Neuronal stem cell (in vitro differentiated cells): ENCODE measurements around the gene GRAMD2B.

Source experiments
- DNase-seq: peaks from one replicate; pipeline ENCODE4 v3.0.0-alpha.2; 2013; ENCODE audit warnings: low spot score
- H2AFZ ChIP-seq: one replicate; pipeline ENCODE4 v1.6.1; 2013; ENCODE audit warnings: mild to moderate bottlenecking, low read length, inconsistent platforms
- H2AK5ac ChIP-seq: 2 replicates; pipeline ENCODE4 v1.6.1; 2013; ENCODE audit warnings: low read depth, mild to moderate bottlenecking, inconsistent platforms, low read length, moderate library complexity, mixed read lengths
- H2BK120ac ChIP-seq: 2 replicates; pipeline ENCODE4 v1.6.1; 2013; ENCODE audit warnings: low read depth, mild to moderate bottlenecking, inconsistent platforms, low read length, moderate library complexity, mixed read lengths
- H2BK12ac ChIP-seq: one replicate; pipeline ENCODE4 v1.6.1; 2013; ENCODE audit warnings: low read length, inconsistent platforms
- H2BK15ac ChIP-seq: 2 replicates; pipeline ENCODE4 v1.6.1; 2013; ENCODE audit warnings: mild to moderate bottlenecking, low read length, inconsistent platforms, mixed read lengths
- H2BK5ac ChIP-seq: one replicate; pipeline ENCODE4 v1.6.1; 2013; ENCODE audit warnings: inconsistent platforms, mild to moderate bottlenecking, low read length, moderate library complexity
- H3K14ac ChIP-seq: one replicate; pipeline ENCODE4 v1.6.1; 2013; ENCODE audit warnings: low read length, inconsistent platforms
- H3K18ac ChIP-seq: 2 replicates; pipeline ENCODE4 v1.6.1; 2013; ENCODE audit warnings: low read length, inconsistent platforms
- H3K23ac ChIP-seq: 2 replicates; pipeline ENCODE4 v1.6.1; 2013; ENCODE audit warnings: low read depth, mild to moderate bottlenecking, mixed read lengths, low read length, inconsistent platforms; ENCODE audit not compliant: poor library complexity
- H3K27ac ChIP-seq: replicated peaks from 3 replicates; pipeline ENCODE4 v1.5.1; 2013; ENCODE audit warnings: low read length, inconsistent platforms
- H3K27me3 ChIP-seq, 3 experiments: 2 replicates each; pipeline ENCODE4 v1.6.1; 2013; ENCODE audit warnings: low read length in 3 of 3, mild to moderate bottlenecking in 2 of 3, inconsistent platforms in 1 of 3, low read depth in 1 of 3, mixed read lengths in 1 of 3, moderate library complexity in 1 of 3; ENCODE audit not compliant: control insufficient read depth in 3 of 3, insufficient read depth in 3 of 3
- H3K36me3 ChIP-seq, 2 donors: replicated peaks in 1 of 2; 2 replicates each; pipeline ENCODE4 v1.6.1; 2013; ENCODE audit warnings: low read length in 2 of 2; ENCODE audit not compliant: control insufficient read depth in 2 of 2, insufficient read depth in 2 of 2
- H3K4ac ChIP-seq: 2 replicates; pipeline ENCODE4 v1.6.1; 2013; ENCODE audit warnings: inconsistent platforms, mild to moderate bottlenecking, low read length, moderate library complexity
- H3K4me1 ChIP-seq, 2 donors: 1 replicate in 1 of 2; 2 replicates in 1 of 2; pipeline ENCODE4 v1.6.1; 2013; ENCODE audit warnings: low read length in 2 of 2, low read depth in 1 of 2; ENCODE audit not compliant: control insufficient read depth in 2 of 2, insufficient read depth in 1 of 2
- H3K4me2 ChIP-seq: one replicate; pipeline ENCODE4 v1.6.1; 2013; ENCODE audit warnings: mild to moderate bottlenecking, low read length, inconsistent platforms; ENCODE audit not compliant: insufficient read depth, poor library complexity, severe bottlenecking
- H3K4me3 ChIP-seq, 2 donors: 2 replicates each; pipeline ENCODE4 v1.5.1; 2013; ENCODE audit warnings: low read length in 2 of 2, mild to moderate bottlenecking in 2 of 2, inconsistent platforms in 1 of 2, moderate library complexity in 1 of 2
- H3K79me1 ChIP-seq: one replicate; pipeline ENCODE4 v1.6.1; 2013; ENCODE audit warnings: low read depth, mild to moderate bottlenecking, inconsistent platforms, low read length, moderate library complexity
- H3K9ac ChIP-seq: one replicate; pipeline ENCODE4 v1.6.1; 2013; ENCODE audit warnings: mild to moderate bottlenecking, low read depth, low read length, inconsistent platforms; ENCODE audit not compliant: poor library complexity
- H3K9me3 ChIP-seq, 2 donors: replicated peaks in 1 of 2; 2 replicates each; pipeline versions ENCODE3 to v1.6.1; 2013; ENCODE audit warnings: low read length in 2 of 2, mild to moderate bottlenecking in 2 of 2, inconsistent platforms in 1 of 2, low read depth in 1 of 2, mixed read lengths in 1 of 2, moderate library complexity in 1 of 2; ENCODE audit not compliant: control insufficient read depth in 2 of 2, insufficient read depth in 1 of 2
- H4K8ac ChIP-seq: one replicate; pipeline ENCODE4 v1.6.1; 2013; ENCODE audit warnings: low read depth, mild to moderate bottlenecking, inconsistent platforms, low read length, moderate library complexity
- H4K91ac ChIP-seq: one replicate; pipeline ENCODE4 v1.6.1; 2013; ENCODE audit warnings: low read length, low read depth, mild to moderate bottlenecking, inconsistent platforms; ENCODE audit not compliant: poor library complexity
- WGBS, 2 donors: extraction: QIAGEN DNeasy Blood & Tissue Kit; methylation state at CpG; one replicate each; pipeline ENCODE4 v1.1.7; 2013; ENCODE audit warnings: missing lambda C conversion rate in 2 of 2, mixed read lengths in 1 of 2; ENCODE audit not compliant: insufficient read length in 2 of 2, insufficient replicate concordance in 1 of 2; ENCODE audit errors: extremely low coverage in 2 of 2; 5-methylcytosine and 5-hydroxymethylcytosine counted together

Gene GRAMD2B

GRCh38 chr5:126450907-126451306, 27.7 kb downstream of the GRAMD2B start:
- no peak overlapping the region for H3K4ac ChIP-seq
- no peak overlapping the region for H2BK12ac ChIP-seq
- H3K4me3 ChIP-seq, result no peak overlapping the region

GRCh38 chr5:126452477-126452876, 29.3 kb downstream of the GRAMD2B start:
- no peak for DNase-seq
- no peak overlapping the region for H3K9ac ChIP-seq
- no peak overlapping the region for H3K4ac ChIP-seq
- no peak overlapping the region for H3K18ac ChIP-seq
- no peak overlapping the region for H2BK120ac ChIP-seq
- H2BK5ac ChIP-seq, result no peak overlapping the region
- H4K91ac ChIP-seq, result no peak overlapping the region
- no peak overlapping the region for H3K4me2 ChIP-seq
- H2AK5ac ChIP-seq, result no peak overlapping the region
- H2BK12ac ChIP-seq, result no peak overlapping the region
- H3K14ac ChIP-seq, result no peak overlapping the region
- H2BK15ac ChIP-seq, result no peak overlapping the region
- no peaks in the 10 kb centered on the region for H3K9me3 ChIP-seq
- H3K79me1 ChIP-seq, result no peaks in the 10 kb centered on the region
- no peak overlapping the region for H3K27ac ChIP-seq
- no peaks in the 10 kb centered on the region for H3K27me3 ChIP-seq
- no CpG with 5 or more reads among the region's 1 CpG for WGBS, 2 donors
- H3K4me1 ChIP-seq, result no peaks in the 10 kb centered on the region
- H3K23ac ChIP-seq, result no peak overlapping the region
- H4K8ac ChIP-seq, result no peak overlapping the region
- H2AFZ ChIP-seq, result no peak overlapping the region
- no peak overlapping the region for H3K4me3 ChIP-seq
- H3K36me3 ChIP-seq, result no peaks in the 10 kb centered on the region

More at GRCh38 chr5:126450907-126451306, 27.7 kb downstream of the GRAMD2B start:
- DNase-seq, result no peak
- Histone ChIP-seq H4K91ac (no peak overlapping the region), H4K8ac (no peak overlapping the region), H2BK5ac (no peak overlapping the region), H3K18ac (no peak overlapping the region), H3K27ac (no peak overlapping the region), H3K36me3 (no peaks in the 10 kb centered on the region), H3K14ac (no peak overlapping the region), H3K9me3 (no peaks in the 10 kb centered on the region), H2BK15ac (peak overlapping the region; percentile 43), H3K23ac (no peak overlapping the region), H3K27me3 (no peaks in the 10 kb centered on the region), H2AK5ac (no peak overlapping the region), H2BK120ac (no peak overlapping the region), H3K79me1 (no peaks in the 10 kb centered on the region), H3K4me1 (no peaks in the 10 kb centered on the region), H2AFZ (no peak overlapping the region), H3K4me2 (no peak overlapping the region), H3K9ac (no peak overlapping the region)
- no CpG with 5 or more reads among the region's 5 CpGs for WGBS, 2 donors

GRCh38 chr5:126454081-126454480, 30.9 kb downstream of the GRAMD2B start:
- no peak overlapping the region for H3K27ac ChIP-seq
- H2AK5ac ChIP-seq, result no peak overlapping the region
- H2BK5ac ChIP-seq, result no peak overlapping the region
- no peaks in the 10 kb centered on the region for H3K79me1 ChIP-seq
- H3K23ac ChIP-seq, result no peak overlapping the region
- no peak overlapping the region for H2AFZ ChIP-seq
- no peak overlapping the region for H2BK15ac ChIP-seq
- no peak overlapping the region for H2BK120ac ChIP-seq
- H4K8ac ChIP-seq, result no peak overlapping the region
- no peak overlapping the region for H3K4me2 ChIP-seq
- no peaks in the 10 kb centered on the region for H3K27me3 ChIP-seq
- no peak overlapping the region for H2BK12ac ChIP-seq
- no CpG with 5 or more reads among the region's 7 CpGs for WGBS, 2 donors
- no peaks in the 10 kb centered on the region for H3K4me1 ChIP-seq
- H3K4me3 ChIP-seq, result no peak overlapping the region
- H3K4ac ChIP-seq, result no peak overlapping the region
- no peak overlapping the region for H3K14ac ChIP-seq
- DNase-seq, result no peak
- no peaks in the 10 kb centered on the region for H3K9me3 ChIP-seq
- no peak overlapping the region for H4K91ac ChIP-seq
- H3K36me3 ChIP-seq, result no peaks in the 10 kb centered on the region
- H3K9ac ChIP-seq, result no peak overlapping the region
- no peak overlapping the region for H3K18ac ChIP-seq

- no peak for DNase-seq
- Histone ChIP-seq H3K27ac (no peak overlapping the region), H3K4me1 (no peaks in the 10 kb centered on the region)
Observed at GRCh38 chr5:126454535-126454934, 31.3 kb downstream of the GRAMD2B start.

More at GRCh38 chr5:126454535-126454934, 31.3 kb downstream of the GRAMD2B start:
- Histone ChIP-seq H4K8ac (no peak overlapping the region), H2BK12ac (no peak overlapping the region), H3K18ac (no peak overlapping the region), H3K14ac (no peak overlapping the region), H3K23ac (no peak overlapping the region), H2AFZ (no peak overlapping the region), H3K9me3 (no peaks in the 10 kb centered on the region), H3K4ac (no peak overlapping the region), H2AK5ac (no peak overlapping the region), H4K91ac (no peak overlapping the region), H2BK15ac (no peak overlapping the region), H2BK5ac (no peak overlapping the region), H3K4me2 (no peak overlapping the region), H2BK120ac (no peak overlapping the region), H3K4me3 (no peak overlapping the region), H3K79me1 (no peaks in the 10 kb centered on the region), H3K36me3 (no peaks in the 10 kb centered on the region), H3K27me3 (no peaks in the 10 kb centered on the region), H3K9ac (no peak overlapping the region)
- WGBS, 2 donors, result no CpG with 5 or more reads among the region's 1 CpG
